Neural crest cell (in vitro differentiated cells): ENCODE results near the gene ST3GAL3. TPM values are rescaled to one million over a fixed set of nuclear protein-coding genes. Genes with fewer than 3 reads are reported as not detected.
"Not testable (repeated sequence)": the region's sequence is repeated elsewhere in the genome, so short reads cannot be mapped to it uniquely, and the experiment has no call there.

Source experiments
- DNase-seq: peaks from one replicate; pipeline ENCODE4 v3.0.0; 2021; ENCODE audit warnings: low read depth, mixed read lengths, low spot score
- H3K27ac Mint-ChIP-seq: one replicate; pipeline ENCODE4 v1.8.0; 2021; ENCODE audit warnings: mild to moderate bottlenecking, mixed read lengths; ENCODE audit not compliant: unreplicated experiment
- H3K27me3 Mint-ChIP-seq: 2 replicates; pipeline ENCODE4 v1.8.0; 2021; ENCODE audit warnings: low read depth, mild to moderate bottlenecking, mixed read lengths
- H3K36me3 Mint-ChIP-seq: 2 replicates; pipeline ENCODE4 v1.8.0; 2021; ENCODE audit warnings: low read depth, mild to moderate bottlenecking, mixed read lengths
- H3K4me1 Mint-ChIP-seq: 2 replicates; pipeline ENCODE4 v1.8.0; 2021; ENCODE audit warnings: mixed read lengths
- H3K4me3 Mint-ChIP-seq: one replicate; pipeline ENCODE4 v1.8.0; 2021; ENCODE audit warnings: mild to moderate bottlenecking, mixed read lengths
- H3K9me3 Mint-ChIP-seq: 2 replicates; pipeline ENCODE4 v1.8.0; 2021; ENCODE audit warnings: mixed read lengths
- CTCF ChIP-seq: fragments of 200-600 bp; sonication (generic); conservative IDR thresholded peaks from 2 replicates; pipeline ENCODE4 v1.5.0; 2021; ENCODE audit warnings: antibody characterized with exemption, mild to moderate bottlenecking
- total RNA-seq: library from RNA; stranded (reverse); gene quantifications from 2 replicates; pipeline ENCODE4 v1.2.1, GENCODE V29; 2021

Gene ST3GAL3
- total RNA-seq, 1 donor from 2014 or later: 37.4 TPM

DNA sequence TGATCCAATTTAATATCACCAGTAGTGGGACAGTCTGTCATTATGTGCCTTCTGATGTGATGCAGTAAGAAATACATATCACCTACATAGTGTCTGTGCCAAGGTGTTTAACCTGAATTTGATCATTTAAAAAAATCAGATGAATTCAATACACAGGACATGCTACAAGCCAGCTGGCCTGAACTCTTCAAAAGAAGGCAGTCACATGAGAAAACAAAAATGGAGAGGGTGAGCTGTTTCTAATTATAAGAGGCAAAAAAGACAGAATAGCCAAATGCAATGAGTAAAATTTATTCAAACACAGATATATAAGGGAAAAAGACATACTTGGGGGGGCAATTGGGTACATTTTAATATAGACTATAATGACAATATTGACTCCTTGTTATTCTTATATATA lies 66.5 kb downstream of the ST3GAL3 start:
- Mint-ChIP-seq H3K27ac (no peak overlapping the region), H3K27me3 (no peaks in the 10 kb centered on the region), H3K4me1 (no peaks in the 10 kb centered on the region), H3K4me3 (no peak overlapping the region), H3K36me3 (peaks cover 19% of the 10 kb centered on the region), H3K9me3 (peaks cover 6% of the 10 kb centered on the region)
- DNase-seq: no peak
- TF ChIP-seq CTCF: no peak

GRCh38 chr1:43774359-43774758 lies 67.0 kb downstream of the ST3GAL3 start:
- Mint-ChIP-seq H3K27ac (peak overlapping the region; percentile 58), H3K27me3 (no peaks in the 10 kb centered on the region), H3K36me3 (peaks cover 24% of the 10 kb centered on the region), H3K9me3 (peaks cover 10% of the 10 kb centered on the region), H3K4me1 (no peaks in the 10 kb centered on the region), H3K4me3 (no peak overlapping the region)
- DNase-seq: no peak
- TF ChIP-seq CTCF: no peak

- Mint-ChIP-seq H3K27ac (no peak overlapping the region), H3K9me3 (peaks cover 15% of the 10 kb centered on the region), H3K36me3 (peaks cover 36% of the 10 kb centered on the region), H3K4me3 (no peak overlapping the region), H3K27me3 (no peaks in the 10 kb centered on the region), H3K4me1 (no peaks in the 10 kb centered on the region)
- no peak for DNase-seq
- no peak for TF ChIP-seq CTCF
These were observed 68.9 kb downstream of the ST3GAL3 start for GRCh38 chr1:43776043-43776761.

DNA sequence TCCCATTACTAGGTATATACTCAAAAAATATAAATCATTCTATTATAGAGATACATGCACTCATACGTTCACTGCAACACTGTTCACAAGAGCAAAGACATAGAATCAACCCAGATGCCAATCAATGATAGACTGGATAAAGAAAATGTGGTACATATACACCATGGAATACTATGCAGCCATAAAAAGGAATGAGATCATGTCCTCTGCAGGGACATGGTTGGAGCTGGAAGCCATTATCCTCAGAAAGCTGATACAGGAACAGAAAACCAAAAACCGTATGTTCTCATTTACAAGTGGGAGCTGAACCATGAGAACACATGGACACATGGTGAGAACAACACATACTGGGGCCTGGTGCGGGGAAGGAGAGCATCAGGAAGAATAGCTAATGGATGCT lies 70.6 kb downstream of the ST3GAL3 start:
- H3K27me3 Mint-ChIP-seq, H3K4me1 Mint-ChIP-seq, DNase-seq, H3K27ac Mint-ChIP-seq, H3K4me3 Mint-ChIP-seq: not testable (repeated sequence)
- H3K36me3 Mint-ChIP-seq: peaks cover 38% of the 10 kb centered on the region
- H3K9me3 Mint-ChIP-seq: peaks cover 15% of the 10 kb centered on the region

GRCh38 chr1:43779266-43779665 lies 71.9 kb downstream of the ST3GAL3 start:
- no peak overlapping the region for H3K27ac Mint-ChIP-seq
- DNase-seq: no peak
- peaks cover 15% of the 10 kb centered on the region for H3K9me3 Mint-ChIP-seq
- H3K36me3 Mint-ChIP-seq: peaks cover 38% of the 10 kb centered on the region
- TF ChIP-seq CTCF: peak; percentile 34
- peaks cover 9% of the 10 kb centered on the region for H3K4me1 Mint-ChIP-seq
- H3K4me3 Mint-ChIP-seq: no peak overlapping the region
- no peaks in the 10 kb centered on the region for H3K27me3 Mint-ChIP-seq

- TF ChIP-seq CTCF: no peak
- Mint-ChIP-seq H3K36me3 (peaks cover 35% of the 10 kb centered on the region), H3K27me3 (no peaks in the 10 kb centered on the region), H3K9me3 (peaks cover 15% of the 10 kb centered on the region), H3K4me3 (no peak overlapping the region), H3K4me1 (peaks cover 9% of the 10 kb centered on the region), H3K27ac (no peak overlapping the region)
- DNase-seq: no peak
These were observed 72.6 kb downstream of the ST3GAL3 start for GRCh38 chr1:43779805-43780403.
